ENCODE measurements around the gene KCNMB2.

DNA sequence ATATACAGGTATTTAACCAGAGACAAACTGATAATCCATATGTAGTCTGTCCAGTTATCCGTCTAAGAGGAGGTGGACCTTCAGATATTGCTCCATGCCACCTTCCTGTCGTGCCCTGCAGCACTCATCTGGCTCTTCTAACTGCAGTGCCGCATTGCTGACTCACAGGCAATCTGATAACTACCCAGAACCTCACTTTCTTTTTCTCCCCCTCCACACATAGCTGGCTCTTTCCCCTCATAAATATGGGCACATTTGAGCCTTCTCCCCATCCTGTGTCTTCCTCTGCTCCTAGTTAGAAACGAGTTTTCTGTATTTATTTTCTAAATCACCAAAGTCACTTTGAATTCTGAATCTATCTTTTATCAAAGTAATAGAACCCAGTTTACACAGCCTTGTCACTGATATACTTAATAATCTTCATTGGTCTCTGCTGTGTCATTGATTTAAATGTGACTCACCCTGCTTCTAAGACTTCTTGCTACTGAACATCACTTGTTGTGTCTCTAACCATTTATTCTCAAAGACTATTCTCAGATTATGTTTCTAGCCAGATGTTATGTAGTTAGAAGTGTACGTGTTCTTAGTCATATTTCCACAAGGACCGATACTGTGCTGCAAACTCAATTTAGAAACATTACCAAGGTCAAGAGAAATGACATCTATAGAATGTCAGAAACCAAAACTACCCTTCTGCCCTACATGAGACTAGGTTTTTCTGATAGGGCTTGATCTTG, 17.4 kb upstream of the KCNMB2 start:
- TF ChIP-seq, protein P1, sequence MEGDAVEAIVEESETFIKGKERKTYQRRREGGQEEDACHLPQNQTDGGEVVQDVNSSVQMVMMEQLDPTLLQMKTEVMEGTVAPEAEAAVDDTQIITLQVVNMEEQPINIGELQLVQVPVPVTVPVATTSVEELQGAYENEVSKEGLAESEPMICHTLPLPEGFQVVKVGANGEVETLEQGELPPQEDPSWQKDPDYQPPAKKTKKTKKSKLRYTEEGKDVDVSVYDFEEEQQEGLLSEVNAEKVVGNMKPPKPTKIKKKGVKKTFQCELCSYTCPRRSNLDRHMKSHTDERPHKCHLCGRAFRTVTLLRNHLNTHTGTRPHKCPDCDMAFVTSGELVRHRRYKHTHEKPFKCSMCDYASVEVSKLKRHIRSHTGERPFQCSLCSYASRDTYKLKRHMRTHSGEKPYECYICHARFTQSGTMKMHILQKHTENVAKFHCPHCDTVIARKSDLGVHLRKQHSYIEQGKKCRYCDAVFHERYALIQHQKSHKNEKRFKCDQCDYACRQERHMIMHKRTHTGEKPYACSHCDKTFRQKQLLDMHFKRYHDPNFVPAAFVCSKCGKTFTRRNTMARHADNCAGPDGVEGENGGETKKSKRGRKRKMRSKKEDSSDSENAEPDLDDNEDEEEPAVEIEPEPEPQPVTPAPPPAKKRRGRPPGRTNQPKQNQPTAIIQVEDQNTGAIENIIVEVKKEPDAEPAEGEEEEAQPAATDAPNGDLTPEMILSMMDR (IDR thresholded peaks at IDR 0.05), result no peak
- no peak for TF ChIP-seq EP300 (IDR thresholded peaks at IDR 0.05)
- no peak for TF ChIP-seq POLR2A (IDR thresholded peaks at IDR 0.05)

Data from tibial nerve (tissue), 4 donors.